Small intestine (tissue), 7 donors: Measurements from ENCODE around the gene TCP11L1. TPM values are rescaled to one million over a fixed set of nuclear protein-coding genes. Genes with fewer than 3 reads are reported as not detected.
"Not testable (repeated sequence)": the region's sequence is repeated elsewhere in the genome, so short reads cannot be mapped to it uniquely, and the experiment has no call there.

Experiments
- DNase-seq, 2 donors: peaks; one replicate each; pipeline versions ENCODE4 v3.0.0 to v3.0.0-alpha.2; 2013
- FAIRE-seq: peaks from 2 replicates; lab custom pipeline; 2012; peaks lifted over from hg19 to GRCh38; lab: Jason Lieb, UNC
- H3K27ac ChIP-seq, 3 donors: one replicate each; pipeline ENCODE4 v1.5.1; 2013; ENCODE audit warnings: low read length in 2 of 3, mild to moderate bottlenecking in 2 of 3, control low read depth in 1 of 3, inconsistent platforms in 1 of 3, low read depth in 1 of 3, moderate library complexity in 1 of 3
- H3K27me3 ChIP-seq, 3 donors: one replicate each; pipeline ENCODE4 v1.6.1; 2013; ENCODE audit warnings: low read length in 3 of 3, inconsistent platforms in 1 of 3; ENCODE audit not compliant: control insufficient read depth in 3 of 3, insufficient read depth in 3 of 3
- H3K36me3 ChIP-seq, 3 donors: one replicate each; pipeline ENCODE4 v1.6.1; 2013; ENCODE audit warnings: low read length in 3 of 3, inconsistent platforms in 1 of 3, low read depth in 1 of 3, mild to moderate bottlenecking in 1 of 3, moderate library complexity in 1 of 3; ENCODE audit not compliant: control insufficient read depth in 3 of 3, insufficient read depth in 2 of 3
- H3K4me1 ChIP-seq, 3 donors: one replicate each; pipeline ENCODE4 v1.6.1; 2013; ENCODE audit warnings: low read length in 2 of 3, inconsistent platforms in 1 of 3, low read depth in 1 of 3, mild to moderate bottlenecking in 1 of 3, moderate library complexity in 1 of 3; ENCODE audit not compliant: control insufficient read depth in 3 of 3, insufficient read depth in 2 of 3
- H3K4me3 ChIP-seq, 3 donors: one replicate each; pipeline ENCODE4 v1.5.1; 2013; ENCODE audit warnings: low read length in 3 of 3, control low read depth in 1 of 3, inconsistent platforms in 1 of 3, low read depth in 1 of 3, mild to moderate bottlenecking in 1 of 3, moderate library complexity in 1 of 3
- H3K9me3 ChIP-seq, 2 donors: one replicate each; pipeline ENCODE4 v1.6.1; 2013; ENCODE audit warnings: low read depth in 1 of 2, low read length in 1 of 2; ENCODE audit not compliant: control insufficient read depth in 2 of 2, insufficient read depth in 1 of 2
- WGBS, 3 donors: extraction: QIAGEN DNeasy Blood & Tissue Kit; methylation state at CpG; one replicate each; pipeline ENCODE4 v1.1.7; 2013; 5-methylcytosine and 5-hydroxymethylcytosine counted together
- polyA plus RNA-seq, 4 donors: library from polyadenylated mRNA; stranded (reverse) in 3 of 4; unstranded in 1 of 4; fragments of 200-250 nt in 3 of 4; fragments of 120-200 nt in 1 of 4; gene quantifications; one replicate each; pipeline versions ENCODE4 v1.2.1 to v1.2.3, GENCODE V29; 2013
- donor health status: healthy with polysubstance abuse.
- donor health status: control.
- donor health status: control.
- donor health status: Bipolar disorder and iron deficiency.
- donor health status: healthy.

Gene TCP11L1
- polyA plus RNA-seq, 4 donors = 5.4 to 13.9 (median 10.5) TPM

GRCh38 chr11:33021501-33021900 is 17.9 kb upstream of the TCP11L1 start:
- peak in 1 of 2 donors; percentile 24 for DNase-seq
- peaks cover 0 to 2% (median 0%) of the 10 kb centered on the region in 3 donors for H3K27me3 ChIP-seq
- peak overlapping the region in 2 of 3 donors; percentile 37 to 65 for H3K27ac ChIP-seq
- no peak for FAIRE-seq
- 38 to 76% (median 43%) methylated on average over 1 of the region's 1 CpG for WGBS, 3 donors
- H3K9me3 ChIP-seq = no peaks in the 10 kb centered on the region
- peaks cover 0 to 38% (median 3%) of the 10 kb centered on the region in 3 donors for H3K4me1 ChIP-seq
- H3K4me3 ChIP-seq = no peak overlapping the region
- H3K36me3 ChIP-seq = peaks cover 0 to 3% (median 0%) of the 10 kb centered on the region in 3 donors

- WGBS, 3 donors = 8 to 63% (median 22%) methylated on average over 1 of the region's 1 CpG
- Histone ChIP-seq H3K27ac (peak overlapping the region in 1 of 3 donors; percentile 65), H3K27me3 (peaks cover 0 to 2% (median 0%) of the 10 kb centered on the region in 3 donors), H3K4me1 (peaks cover 0 to 38% (median 3%) of the 10 kb centered on the region in 3 donors), H3K4me3 (no peak overlapping the region), H3K9me3 (no peaks in the 10 kb centered on the region), H3K36me3 (peaks cover 0 to 3% (median 0%) of the 10 kb centered on the region in 3 donors)
- DNase-seq (peak; percentile 68 to 78), FAIRE-seq (no peak)
Observed at GRCh38 chr11:33021937-33022336, 17.4 kb upstream of the TCP11L1 start.

- H3K27me3 ChIP-seq = no peaks in the 10 kb centered on the region
- WGBS, 3 donors = 76 to 82% (median 78%) methylated on average over 3 of the region's 3 CpGs
- peaks cover 0 to 11% (median 0%) of the 10 kb centered on the region in 3 donors for H3K36me3 ChIP-seq
- no peak for DNase-seq
- H3K27ac ChIP-seq = no peak overlapping the region
- H3K4me3 ChIP-seq = no peak overlapping the region
- FAIRE-seq = no peak
- H3K9me3 ChIP-seq = no peaks in the 10 kb centered on the region
- H3K4me1 ChIP-seq = peaks cover 0 to 29% (median 3%) of the 10 kb centered on the region in 3 donors
Observed at GRCh38 chr11:33025339-33025722, 14.0 kb upstream of the TCP11L1 start.

GRCh38 chr11:33027233-33027632 is 12.1 kb upstream of the TCP11L1 start:
- H3K27me3 ChIP-seq = no peaks in the 10 kb centered on the region
- H3K4me3 ChIP-seq = no peak overlapping the region
- 82 to 86% (median 82%) methylated on average over 2 of the region's 2 CpGs for WGBS, 3 donors
- peaks cover 2 to 13% (median 3%) of the 10 kb centered on the region in 3 donors for H3K36me3 ChIP-seq
- no peak overlapping the region for H3K27ac ChIP-seq
- H3K9me3 ChIP-seq = no peaks in the 10 kb centered on the region
- FAIRE-seq = no peak
- DNase-seq = no peak
- H3K4me1 ChIP-seq = peaks cover 0 to 13% (median 3%) of the 10 kb centered on the region in 3 donors

- no peak overlapping the region for H3K4me3 ChIP-seq
- no peaks in the 10 kb centered on the region for H3K27me3 ChIP-seq
- peaks cover 0 to 12% (median 3%) of the 10 kb centered on the region in 3 donors for H3K4me1 ChIP-seq
- no peak for FAIRE-seq
- no peak for DNase-seq
- no peak overlapping the region for H3K27ac ChIP-seq
- peaks cover 2 to 13% (median 3%) of the 10 kb centered on the region in 3 donors for H3K36me3 ChIP-seq
- H3K9me3 ChIP-seq = no peaks in the 10 kb centered on the region
- WGBS, 3 donors = 49 to 59% (median 52%) methylated on average over 4 of the region's 4 CpGs
Observed at GRCh38 chr11:33027846-33028536, 11.4 kb upstream of the TCP11L1 start.

GRCh38 chr11:33028537-33028914 is 10.8 kb upstream of the TCP11L1 start:
- H3K36me3 ChIP-seq = peaks cover 2 to 13% (median 3%) of the 10 kb centered on the region in 3 donors
- no peak for DNase-seq
- peaks cover 0 to 12% (median 3%) of the 10 kb centered on the region in 3 donors for H3K4me1 ChIP-seq
- no peak overlapping the region for H3K4me3 ChIP-seq
- no peak for FAIRE-seq
- 89 to 92% (median 91%) methylated on average over 2 of the region's 2 CpGs for WGBS, 3 donors
- H3K9me3 ChIP-seq = no peaks in the 10 kb centered on the region
- H3K27me3 ChIP-seq = no peaks in the 10 kb centered on the region
- no peak overlapping the region for H3K27ac ChIP-seq

GRCh38 chr11:33029218-33029617 is 10.2 kb upstream of the TCP11L1 start:
- not testable (repeated sequence) for H3K9me3 ChIP-seq, H3K27me3 ChIP-seq, H3K4me3 ChIP-seq, FAIRE-seq, H3K4me1 ChIP-seq, DNase-seq, H3K27ac ChIP-seq
- WGBS, 3 donors = 94 to 96% (median 94%) methylated on average over 6 of the region's 6 CpGs
- peaks cover 2 to 13% (median 3%) of the 10 kb centered on the region in 3 donors for H3K36me3 ChIP-seq

- FAIRE-seq (no peak), DNase-seq (no peak)
- Histone ChIP-seq H3K27ac (no peak overlapping the region), H3K27me3 (no peaks in the 10 kb centered on the region), H3K4me1 (peaks cover 0 to 11% (median under 1%) of the 10 kb centered on the region in 3 donors), H3K9me3 (no peaks in the 10 kb centered on the region), H3K36me3 (peaks cover 2 to 13% (median 3%) of the 10 kb centered on the region in 3 donors), H3K4me3 (no peak overlapping the region)
- WGBS, 3 donors = 50 to 56% (median 55%) methylated on average over 4 of the region's 4 CpGs
Observed at GRCh38 chr11:33033493-33033892, 5.9 kb upstream of the TCP11L1 start.
